Measurements from ENCODE around the gene DNAH17.

DNAH17 gene

GRCh38 chr17:78408476-78409050 is 168.6 kb downstream of the DNAH17 start:
- DNase-seq, result no peak

GRCh38 chr17:78407387-78408000 is 169.7 kb downstream of the DNAH17 start:
- DNase-seq, result no peak

- no peak for DNase-seq
Observed at GRCh38 chr17:78406920-78407319, 170.3 kb downstream of the DNAH17 start.

GRCh38 chr17:78406396-78406795 is 170.8 kb downstream of the DNAH17 start:
- no peak for DNase-seq

- no peak for DNase-seq
Observed at GRCh38 chr17:78403822-78404221, 173.4 kb downstream of the DNAH17 start.

- no peak for DNase-seq
Observed at GRCh38 chr17:78401891-78402290, 175.3 kb downstream of the DNAH17 start.

GRCh38 chr17:78401246-78401645 is 175.9 kb downstream of the DNAH17 start:
- no peak for DNase-seq

GRCh38 chr17:78400581-78401240 is 176.5 kb downstream of the DNAH17 start:
- DNase-seq, result no peak

- no peak for DNase-seq
Observed at GRCh38 chr17:78399693-78400144, 177.5 kb downstream of the DNAH17 start.

- no peak for DNase-seq
Observed at GRCh38 chr17:78399028-78399692, 178.0 kb downstream of the DNAH17 start.

- DNase-seq, result no peak
Observed at GRCh38 chr17:78398390-78398789, 178.8 kb downstream of the DNAH17 start.

GRCh38 chr17:78397681-78398101 is 179.5 kb downstream of the DNAH17 start:
- DNase-seq, result no peak

GRCh38 chr17:78396441-78397337 is 180.5 kb downstream of the DNAH17 start:
- no peak for DNase-seq

- no peak for DNase-seq
Observed at GRCh38 chr17:78395155-78395554, 182.0 kb downstream of the DNAH17 start.

GRCh38 chr17:78394209-78394608 is 183.0 kb downstream of the DNAH17 start:
- no peak for DNase-seq

GRCh38 chr17:78393575-78393974 is 183.6 kb downstream of the DNAH17 start:
- DNase-seq, result no peak

GRCh38 chr17:78392295-78392694 is 184.9 kb downstream of the DNAH17 start:
- DNase-seq, result no peak

- no peak for DNase-seq
Observed at GRCh38 chr17:78391843-78392242, 185.4 kb downstream of the DNAH17 start.

- no peak for DNase-seq
Observed at GRCh38 chr17:78391051-78391431, 186.2 kb downstream of the DNAH17 start.

- no peak for DNase-seq
Observed at GRCh38 chr17:78390241-78391050, 186.8 kb downstream of the DNAH17 start.

GRCh38 chr17:78387977-78388941 is 188.9 kb downstream of the DNAH17 start:
- no peak for DNase-seq

Data from KG1 (cell line).